Ascending aorta (tissue), 2 donors: ENCODE results near the gene CCSER1. TPM values are rescaled to one million over a fixed set of nuclear protein-coding genes. Genes with fewer than 3 reads are reported as not detected.
"Not testable (repeated sequence)": the region's sequence is repeated elsewhere in the genome, so short reads cannot be mapped to it uniquely, and the experiment has no call there.

Experiments used
- DNase-seq, 2 donors: peaks; one replicate each; pipeline ENCODE4 v3.0.0-alpha.2; 2019; ENCODE audit warnings: low spot score in 2 of 2
- H3K27ac ChIP-seq, 2 donors: fragments of 200-600 bp; sonication (generic); one replicate each; pipeline ENCODE4 v1.5.1; 2016 to 2017; ENCODE audit warnings: mild to moderate bottlenecking in 1 of 2
- H3K27me3 ChIP-seq: fragments of 200-600 bp; sonication (generic); one replicate; pipeline ENCODE4 v1.5.1; 2017
- H3K36me3 ChIP-seq, 2 donors: fragments of 200-600 bp; sonication (generic); one replicate each; pipeline ENCODE4 v1.5.1; 2016
- H3K4me1 ChIP-seq, 2 donors: fragments of 200-600 bp; sonication (generic); one replicate each; pipeline ENCODE4 v1.5.1; 2016 to 2017; ENCODE audit warnings: mild to moderate bottlenecking in 1 of 2
- H3K4me3 ChIP-seq, 2 donors: fragments of 200-600 bp; sonication (generic); one replicate each; pipeline ENCODE4 v1.5.1; 2016 to 2017; ENCODE audit warnings: mild to moderate bottlenecking in 1 of 2
- H3K9me3 ChIP-seq, 2 donors: fragments of 200-600 bp; sonication (generic); one replicate each; pipeline ENCODE4 v1.5.1; 2016
- CTCF ChIP-seq, 3 experiments: fragments of 200-600 bp in 2 of 3; fragments of 450-650 bp in 1 of 3; sonication (generic) in 2 of 3; IDR thresholded peaks; one replicate each; pipeline ENCODE4 v1.5.1; 2016 to 2019; ENCODE audit warnings: antibody characterized with exemption in 3 of 3, mild to moderate bottlenecking in 1 of 3, moderate library complexity in 1 of 3
- intact Hi-C: fragments of 100-400 bp; cut with DNase I; formaldehyde crosslinking; loops from one replicate; pipeline ENCODE4 v1.15.1; 2023
- total RNA-seq: library from RNA; depleted of rRNA; stranded (reverse); fragments of >200 nt; gene quantifications from one replicate; pipeline ENCODE4 v1.1.0, GENCODE V29; 2016

CCSER1 gene
- total RNA-seq, 1 donor from 2014 or later: 8.9 TPM

- no peak overlapping the region for H3K4me3 ChIP-seq
- no peaks in the 10 kb centered on the region for H3K9me3 ChIP-seq
- no peak for DNase-seq
- intact Hi-C loops: no loop called here
- no peaks in the 10 kb centered on the region for H3K4me1 ChIP-seq
- H3K36me3 ChIP-seq: no peaks in the 10 kb centered on the region
- H3K27me3 ChIP-seq: no peaks in the 10 kb centered on the region
- no peak overlapping the region for H3K27ac ChIP-seq
- no peak for TF ChIP-seq CTCF (IDR thresholded peaks at IDR 0.05)
Measured at GRCh38 chr4:90457817-90458216, 330.6 kb downstream of the CCSER1 start.

GRCh38 chr4:90458576-90458975 lies 331.4 kb downstream of the CCSER1 start:
- Histone ChIP-seq H3K4me3 (no peak overlapping the region), H3K9me3 (no peaks in the 10 kb centered on the region), H3K27me3 (no peaks in the 10 kb centered on the region), H3K27ac (no peak overlapping the region), H3K36me3 (no peaks in the 10 kb centered on the region), H3K4me1 (no peaks in the 10 kb centered on the region)
- no peak for DNase-seq
- intact Hi-C loops: no loop called here
- no peak for TF ChIP-seq CTCF (IDR thresholded peaks at IDR 0.05)

GRCh38 chr4:90474484-90474883 lies 347.3 kb downstream of the CCSER1 start:
- H3K9me3 ChIP-seq: no peaks in the 10 kb centered on the region
- H3K4me1 ChIP-seq: no peaks in the 10 kb centered on the region
- intact Hi-C loops: no loop called here
- H3K27ac ChIP-seq: no peak overlapping the region
- no peaks in the 10 kb centered on the region for H3K27me3 ChIP-seq
- TF ChIP-seq CTCF (IDR thresholded peaks at IDR 0.05): no peak
- no peak for DNase-seq
- no peaks in the 10 kb centered on the region for H3K36me3 ChIP-seq
- no peak overlapping the region for H3K4me3 ChIP-seq

- no peak for DNase-seq
- no peak for TF ChIP-seq CTCF (IDR thresholded peaks at IDR 0.05)
- Histone ChIP-seq H3K27me3 (no peaks in the 10 kb centered on the region), H3K4me1 (no peaks in the 10 kb centered on the region), H3K27ac (no peak overlapping the region), H3K36me3 (no peaks in the 10 kb centered on the region), H3K9me3 (no peaks in the 10 kb centered on the region), H3K4me3 (no peak overlapping the region)
- intact Hi-C loops: no loop called here
Measured at GRCh38 chr4:90476019-90476418, 348.8 kb downstream of the CCSER1 start.

DNA sequence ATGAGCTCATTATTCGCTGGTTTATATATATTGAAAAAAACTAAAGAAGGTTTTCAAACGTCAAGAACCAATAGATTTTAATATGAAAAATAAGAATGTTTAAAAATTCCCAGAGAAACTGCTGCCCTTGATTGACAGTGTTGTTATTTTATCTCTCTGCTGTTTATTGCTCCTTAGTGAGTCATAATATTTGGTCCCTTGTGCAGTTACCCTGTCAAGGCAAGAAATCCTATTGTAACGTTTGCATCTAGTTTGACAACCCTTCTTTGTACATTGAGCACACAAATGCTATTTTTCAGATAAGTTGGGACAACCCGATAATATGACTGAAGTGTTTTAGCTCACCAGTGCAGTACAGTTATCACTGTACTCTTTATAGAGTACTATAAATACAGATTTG lies 349.4 kb downstream of the CCSER1 start:
- TF ChIP-seq CTCF (IDR thresholded peaks at IDR 0.05): no peak
- H3K4me1 ChIP-seq: no peaks in the 10 kb centered on the region

DNA sequence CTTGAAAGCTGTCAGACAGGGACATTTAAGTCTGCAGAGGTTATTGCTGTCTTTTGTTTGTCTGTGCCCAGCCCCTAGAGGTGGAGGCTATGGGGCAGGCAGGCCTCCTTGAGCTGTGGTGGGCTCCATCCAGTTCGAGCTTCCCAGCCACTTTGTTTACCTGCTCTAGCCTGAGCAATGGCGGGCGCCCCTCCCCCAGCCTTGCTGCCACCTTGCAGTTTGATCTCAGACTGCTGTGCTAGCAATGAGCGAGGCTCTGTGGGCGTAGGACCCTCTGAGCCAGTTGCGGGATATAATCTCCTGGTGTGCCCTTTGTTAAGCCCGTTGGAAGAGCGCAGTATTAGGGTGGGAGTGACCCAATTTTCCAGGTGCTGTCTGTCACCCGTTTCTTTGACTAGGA lies 357.7 kb downstream of the CCSER1 start:
- H3K9me3 ChIP-seq, H3K27me3 ChIP-seq, H3K36me3 ChIP-seq, H3K4me3 ChIP-seq, H3K27ac ChIP-seq, H3K4me1 ChIP-seq, intact Hi-C loops, DNase-seq: not testable (repeated sequence)

More for the DNA sequence above, 349.4 kb downstream of the CCSER1 start:
- DNase-seq: no peak
- intact Hi-C loops: no loop called here
- no peaks in the 10 kb centered on the region for H3K9me3 ChIP-seq
- no peaks in the 10 kb centered on the region for H3K27me3 ChIP-seq
- no peak overlapping the region for H3K4me3 ChIP-seq
- H3K27ac ChIP-seq: no peak overlapping the region
- no peaks in the 10 kb centered on the region for H3K36me3 ChIP-seq
